Cardiac fibroblast (primary cell): ENCODE results near the gene TMEM52.

ENCODE experiments used
- DNase-seq, 2 donors: peaks; one replicate each; pipeline versions ENCODE4 v3.0.0 to v3.0.0-alpha.2; 2010; ENCODE audit warnings: low read depth in 2 of 2
- H3K4me3 ChIP-seq, 2 donors: replicated peaks in 1 of 2; 1 replicate in 1 of 2; 2 replicates in 1 of 2; pipeline ENCODE4 v1.5.1; 2011; ENCODE audit warnings: low read depth in 2 of 2, low read length in 2 of 2, mild to moderate bottlenecking in 2 of 2, moderate library complexity in 1 of 2
- CTCF ChIP-seq: IDR thresholded peaks from one replicate; pipeline ENCODE4 v1.5.1; 2011; ENCODE audit warnings: low read depth, mild to moderate bottlenecking, low read length, inconsistent platforms

The TMEM52 gene

DNA sequence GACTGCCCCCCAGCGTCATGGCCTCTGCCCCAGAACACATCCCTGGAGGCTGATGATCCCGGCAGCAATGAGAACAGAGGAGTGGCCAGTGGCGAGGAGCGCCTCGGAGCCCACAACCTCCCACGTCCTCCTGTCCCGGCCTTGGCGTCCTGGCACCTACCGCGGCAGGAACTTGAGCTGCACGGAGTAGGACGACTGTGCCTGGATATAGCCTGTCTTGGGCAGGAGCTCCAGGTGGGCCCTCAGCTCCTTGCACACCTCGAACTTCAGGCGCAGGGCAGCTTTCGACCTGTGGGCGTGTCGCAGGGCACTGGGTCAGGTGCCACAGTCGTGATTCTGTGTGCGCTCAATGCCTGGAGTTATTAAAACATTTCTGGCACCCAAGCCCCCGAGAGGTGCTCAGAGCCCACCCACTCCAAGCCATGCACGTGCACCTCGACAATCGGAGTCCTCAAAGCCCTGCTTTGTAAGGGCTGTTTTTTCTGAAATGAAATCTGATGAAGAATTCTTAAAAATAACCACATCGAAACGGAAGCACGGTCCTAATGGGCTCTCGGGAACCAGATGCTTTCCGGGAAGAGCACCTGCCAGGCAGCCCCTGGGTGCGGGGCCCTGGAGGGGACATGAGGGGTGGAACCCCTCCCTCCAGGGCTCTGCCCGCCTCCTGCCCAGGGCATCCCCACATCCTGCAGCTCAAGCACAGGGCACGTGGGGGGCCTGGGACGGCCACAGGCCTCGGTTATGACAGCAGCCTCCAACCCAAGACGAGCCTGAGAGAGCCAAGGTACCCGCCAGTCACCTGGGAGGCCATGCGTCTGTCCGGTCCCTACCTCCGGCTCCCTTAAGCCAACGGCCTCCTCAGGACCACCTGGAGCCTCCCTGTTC is 23.0 kb upstream of the TMEM52 start:
- no peak for TF ChIP-seq CTCF
- no peak overlapping the region for H3K4me3 ChIP-seq

GRCh38 chr1:1941211-1941841 is 22.2 kb upstream of the TMEM52 start:
- DNase-seq = no peak
- H3K4me3 ChIP-seq = no peak overlapping the region
- no peak for TF ChIP-seq CTCF

More for the DNA sequence above, 23.0 kb upstream of the TMEM52 start:
- DNase-seq = no peak

DNA sequence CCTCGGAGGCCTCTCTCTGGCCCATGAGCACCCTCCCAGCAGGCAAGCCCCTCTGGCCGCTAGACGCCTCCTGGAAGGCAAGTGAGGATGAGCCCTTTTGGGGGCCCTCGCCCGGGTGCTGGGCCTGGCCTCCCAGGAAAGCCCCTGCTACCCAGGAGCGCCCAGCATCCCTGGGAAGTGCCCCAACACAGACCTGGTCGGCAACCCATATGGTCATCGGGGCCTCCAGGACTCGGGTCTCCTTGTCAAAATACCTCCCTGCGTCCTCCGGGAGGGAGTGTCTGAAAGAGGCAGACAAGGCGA is 21.0 kb upstream of the TMEM52 start:
- H3K4me3 ChIP-seq = no peak overlapping the region
- no peak for TF ChIP-seq CTCF
- DNase-seq = no peak

GRCh38 chr1:1939296-1940122 is 20.4 kb upstream of the TMEM52 start:
- DNase-seq = no peak
- no peak for TF ChIP-seq CTCF
- no peak overlapping the region for H3K4me3 ChIP-seq

DNA sequence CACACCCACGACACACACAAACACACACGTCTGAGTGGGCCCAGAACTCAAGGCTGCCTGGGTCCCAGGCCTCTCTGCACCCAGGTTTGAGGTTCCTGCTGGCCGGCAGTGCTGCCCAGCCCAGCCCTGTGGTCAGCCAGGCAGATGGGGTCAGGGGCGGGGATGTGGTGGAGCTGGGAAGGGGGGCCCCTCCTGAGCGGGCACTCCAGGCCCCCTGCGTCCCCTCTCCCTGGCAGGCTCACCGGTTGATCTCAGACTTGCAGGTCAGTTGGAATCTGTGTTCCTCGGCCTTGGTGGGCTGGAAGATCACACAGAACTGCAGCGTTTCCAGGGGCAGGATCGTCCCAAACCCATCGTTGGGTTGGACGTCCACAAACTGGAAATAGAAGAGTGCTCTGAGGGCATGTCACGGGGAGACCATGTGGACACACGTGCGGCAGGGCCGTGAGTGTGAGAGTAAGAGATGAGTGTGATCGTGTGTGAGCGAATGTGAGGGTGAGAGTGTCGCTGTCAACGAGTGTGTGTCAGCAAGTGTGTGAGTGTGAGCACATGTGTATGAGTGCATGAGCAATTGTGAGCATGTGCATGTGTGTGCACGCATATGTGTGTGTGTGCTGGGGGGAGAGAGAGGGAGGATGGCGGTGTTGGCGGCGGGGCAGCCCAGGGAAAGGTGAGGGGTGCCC is 19.7 kb upstream of the TMEM52 start:
- TF ChIP-seq CTCF = no peak

DNA sequence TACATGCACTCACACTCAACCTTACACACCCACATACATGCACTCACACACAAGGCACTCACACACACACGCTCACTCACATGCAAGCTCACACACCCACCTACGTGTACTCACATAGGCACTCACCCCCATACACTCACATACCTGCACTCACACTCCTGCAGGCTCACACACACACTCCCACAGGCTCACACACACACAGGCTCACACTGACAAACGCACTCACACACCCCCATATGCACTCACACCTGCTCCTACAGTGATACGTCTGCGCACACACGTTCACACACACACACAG is 19.1 kb upstream of the TMEM52 start:
- no peak for DNase-seq
- TF ChIP-seq CTCF = no peak
- no peak overlapping the region for H3K4me3 ChIP-seq

More for the DNA sequence above, 19.7 kb upstream of the TMEM52 start:
- DNase-seq = no peak
- H3K4me3 ChIP-seq = no peak overlapping the region
